Measurements from ENCODE around the gene SH3YL1. TPM values are rescaled to one million over a fixed set of nuclear protein-coding genes. Genes with fewer than 3 reads are reported as not detected.

Gene SH3YL1
- total and polyA plus RNA-seq, 9 donors, result 28.8 to 45.2 (median 32.7) TPM

DNA sequence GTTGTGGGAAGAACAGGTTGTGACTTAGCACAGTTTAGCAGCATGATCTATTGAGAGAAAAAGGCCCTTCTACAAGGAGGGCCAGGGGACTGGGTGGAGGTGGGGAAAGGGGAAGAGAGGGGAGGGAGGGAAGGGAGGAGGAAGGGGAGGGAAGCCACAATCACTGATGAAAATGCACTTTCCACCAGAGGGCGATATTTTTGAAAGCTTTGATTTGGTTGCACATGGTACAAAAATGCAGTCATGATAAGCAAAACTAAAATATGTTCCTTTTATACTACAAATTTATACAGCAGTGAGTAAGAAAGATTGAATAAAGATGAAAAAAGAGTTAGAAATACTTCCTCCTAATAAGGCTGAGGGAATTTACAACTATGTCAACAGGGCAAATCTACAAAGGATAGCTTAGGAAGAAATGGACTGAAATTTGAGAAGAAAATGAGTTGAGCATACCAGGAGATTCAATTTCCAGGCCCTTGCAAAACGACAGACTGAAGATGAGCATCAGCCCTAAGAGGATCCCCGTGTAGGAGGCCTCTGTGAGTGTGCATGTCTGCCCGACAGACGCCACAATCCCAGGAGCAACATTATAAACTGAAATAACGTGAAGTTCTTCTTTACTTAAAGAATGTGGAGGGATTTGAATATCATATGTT lies 17.2 kb downstream of the SH3YL1 start:
- Histone ChIP-seq H3K9me3 (replicated peaks; ENCODE audit: control insufficient read depth, low read depth, low read length) (peaks cover 2% of the 10 kb centered on the region), H3K27ac (ENCODE audit: low read length) (no peak overlapping the region), H3K36me3 (ENCODE audit: control insufficient read depth, insufficient read depth, low read length) (peaks cover 35% of the 10 kb centered on the region), H3K4me1 (ENCODE audit: control insufficient read depth, insufficient read depth, low read length) (no peaks in the 10 kb centered on the region), H3K27me3 (ENCODE audit: control insufficient read depth, insufficient read depth, low read length) (no peaks in the 10 kb centered on the region), H3K4me3 (ENCODE audit: low read length) (no peak overlapping the region)
- peak; percentile 40 for DNase-seq
- WGBS (ENCODE audit: insufficient coverage), result 0% methylated on average over 1 of the region's 6 CpGs

DNA sequence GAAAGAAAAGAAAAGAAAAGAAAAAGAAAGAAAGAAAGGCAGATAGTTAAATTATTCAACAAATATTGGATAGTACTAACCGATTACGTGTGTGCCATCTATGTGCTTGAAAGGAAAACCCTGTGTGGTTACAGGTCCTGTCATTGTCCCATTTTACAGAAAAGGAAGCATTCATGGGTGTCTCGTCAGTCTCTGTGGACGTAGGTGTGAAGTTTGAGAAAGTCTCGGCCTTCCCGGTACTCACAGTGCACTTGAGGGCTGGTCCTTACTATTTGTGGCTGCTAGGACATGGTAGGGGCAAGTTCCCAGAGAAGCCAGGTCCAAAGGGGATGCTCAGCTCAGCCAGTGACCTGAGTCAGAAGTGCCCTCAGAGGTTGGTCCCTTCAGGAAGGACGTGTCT lies 19.3 kb downstream of the SH3YL1 start:
- H3K27me3 ChIP-seq (ENCODE audit: control insufficient read depth, insufficient read depth, low read length), result no peaks in the 10 kb centered on the region
- H3K4me3 ChIP-seq (ENCODE audit: low read length), result no peak overlapping the region
- no peak for DNase-seq
- no peaks in the 10 kb centered on the region for H3K4me1 ChIP-seq (ENCODE audit: control insufficient read depth, insufficient read depth, low read length)
- 100% methylated on average over 2 of the region's 7 CpGs for WGBS (ENCODE audit: insufficient coverage)
- H3K27ac ChIP-seq (ENCODE audit: low read length), result no peak overlapping the region
- peaks cover 2% of the 10 kb centered on the region for H3K9me3 ChIP-seq (replicated peaks; ENCODE audit: control insufficient read depth, low read depth, low read length)
- peaks cover 38% of the 10 kb centered on the region for H3K36me3 ChIP-seq (ENCODE audit: control insufficient read depth, insufficient read depth, low read length)

- Histone ChIP-seq H3K27ac (ENCODE audit: low read length) (no peak overlapping the region), H3K27me3 (ENCODE audit: control insufficient read depth, insufficient read depth, low read length) (no peaks in the 10 kb centered on the region), H3K9me3 (replicated peaks; ENCODE audit: control insufficient read depth, low read depth, low read length) (peaks cover 2% of the 10 kb centered on the region), H3K4me3 (ENCODE audit: low read length) (no peak overlapping the region), H3K4me1 (ENCODE audit: control insufficient read depth, insufficient read depth, low read length) (peaks cover 5% of the 10 kb centered on the region), H3K36me3 (ENCODE audit: control insufficient read depth, insufficient read depth, low read length) (peaks cover 15% of the 10 kb centered on the region)
- no peak for DNase-seq
- WGBS (ENCODE audit: insufficient coverage), result 75% methylated on average over 3 of the region's 5 CpGs
These were observed 25.0 kb downstream of the SH3YL1 start for GRCh38 chr2:238869-239268.

- Histone ChIP-seq H3K4me1 (ENCODE audit: control insufficient read depth, insufficient read depth, low read length) (peaks cover 5% of the 10 kb centered on the region), H3K36me3 (ENCODE audit: control insufficient read depth, insufficient read depth, low read length) (peaks cover 11% of the 10 kb centered on the region), H3K27ac (ENCODE audit: low read length) (no peak overlapping the region), H3K9me3 (replicated peaks; ENCODE audit: control insufficient read depth, low read depth, low read length) (peaks cover 2% of the 10 kb centered on the region), H3K27me3 (ENCODE audit: control insufficient read depth, insufficient read depth, low read length) (no peaks in the 10 kb centered on the region), H3K4me3 (ENCODE audit: low read length) (no peak overlapping the region)
- DNase-seq, result peak; percentile 84
- 33% methylated on average over 1 of the region's 3 CpGs for WGBS (ENCODE audit: insufficient coverage)
These were observed 25.4 kb downstream of the SH3YL1 start for GRCh38 chr2:238431-238830.

DNA sequence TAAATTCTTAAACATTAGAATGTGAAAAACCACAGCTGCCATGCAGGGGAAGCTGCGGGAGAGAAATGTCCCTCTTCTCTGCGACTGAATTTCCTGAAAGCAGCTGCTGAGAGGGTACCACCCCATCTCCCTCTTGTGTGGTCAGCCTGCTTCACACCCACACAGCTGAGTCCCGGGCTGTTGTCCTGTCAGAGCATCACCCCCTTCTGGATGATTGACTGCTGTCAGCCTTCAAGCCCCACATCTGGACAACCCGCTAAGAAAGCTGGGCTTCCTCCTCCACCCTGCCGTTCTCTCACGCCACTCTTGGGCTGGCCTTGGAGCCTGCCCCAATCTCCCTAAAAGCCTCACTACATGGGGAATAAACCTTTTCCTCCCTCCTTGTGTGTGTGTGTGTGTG lies 26.0 kb downstream of the SH3YL1 start:
- Histone ChIP-seq H3K27ac (ENCODE audit: low read length) (no peak overlapping the region), H3K36me3 (ENCODE audit: control insufficient read depth, insufficient read depth, low read length) (peaks cover 9% of the 10 kb centered on the region)
- WGBS (ENCODE audit: insufficient coverage), result 40% methylated on average over 2 of the region's 6 CpGs

DNA sequence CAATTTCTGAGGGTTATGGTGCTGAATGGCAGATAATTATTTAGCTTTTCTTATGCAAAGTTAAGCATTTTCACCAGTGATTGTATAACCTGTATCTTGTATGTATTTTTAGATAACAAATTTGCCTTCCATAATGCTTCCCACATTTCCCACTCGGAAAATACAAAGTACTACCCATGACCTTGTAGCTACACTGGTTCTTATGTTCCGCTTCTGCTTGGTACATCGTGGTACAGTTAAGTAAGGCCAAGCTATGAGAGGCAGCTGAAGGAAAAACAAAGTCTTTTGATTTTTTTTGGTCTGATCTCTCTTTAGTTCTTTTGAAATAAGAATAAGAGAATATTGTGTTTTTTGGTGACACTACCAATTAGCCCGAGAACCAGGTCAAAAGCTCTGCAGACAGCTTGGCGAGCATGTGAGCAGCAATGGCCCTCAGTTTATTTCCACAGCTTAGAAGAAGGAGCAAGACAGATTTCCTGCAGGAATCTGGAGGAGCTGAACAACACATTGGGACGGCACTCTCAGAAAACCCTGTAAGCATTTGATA lies 26.8 kb downstream of the SH3YL1 start:
- Histone ChIP-seq H3K9me3 (replicated peaks; ENCODE audit: control insufficient read depth, low read depth, low read length) (no peaks in the 10 kb centered on the region), H3K27ac (ENCODE audit: low read length) (no peak overlapping the region), H3K4me1 (ENCODE audit: control insufficient read depth, insufficient read depth, low read length) (peaks cover 5% of the 10 kb centered on the region), H3K27me3 (ENCODE audit: control insufficient read depth, insufficient read depth, low read length) (no peaks in the 10 kb centered on the region), H3K36me3 (ENCODE audit: control insufficient read depth, insufficient read depth, low read length) (peaks cover 9% of the 10 kb centered on the region), H3K4me3 (ENCODE audit: low read length) (no peak overlapping the region)
- no peak for DNase-seq
- 98% methylated on average over 4 of the region's 6 CpGs for WGBS (ENCODE audit: insufficient coverage)

More for the DNA sequence above, 26.0 kb downstream of the SH3YL1 start:
- DNase-seq, result no peak
- H3K9me3 ChIP-seq (replicated peaks; ENCODE audit: control insufficient read depth, low read depth, low read length), result no peaks in the 10 kb centered on the region
- H3K4me1 ChIP-seq (ENCODE audit: control insufficient read depth, insufficient read depth, low read length), result peaks cover 5% of the 10 kb centered on the region
- no peaks in the 10 kb centered on the region for H3K27me3 ChIP-seq (ENCODE audit: control insufficient read depth, insufficient read depth, low read length)
- H3K4me3 ChIP-seq (ENCODE audit: low read length), result no peak overlapping the region

DNA sequence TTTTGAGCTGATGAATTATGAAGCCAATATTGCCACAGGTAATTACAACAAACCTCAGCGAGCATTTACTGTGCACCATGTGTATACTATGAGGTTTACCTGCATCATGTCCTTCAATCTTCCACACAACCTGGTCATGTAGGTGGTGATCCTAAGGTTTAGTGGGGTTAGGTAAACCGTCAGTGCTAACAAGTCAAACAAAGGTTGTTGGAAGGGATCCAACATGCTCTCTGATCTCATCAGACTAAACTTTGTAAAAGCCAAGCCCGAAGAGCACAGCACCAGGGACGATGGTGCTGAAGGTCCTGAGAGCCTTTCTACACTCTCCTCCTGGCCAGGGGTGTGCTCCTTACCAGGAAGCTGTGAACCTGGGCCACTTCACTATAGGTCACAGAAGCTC lies 29.4 kb downstream of the SH3YL1 start:
- WGBS (ENCODE audit: insufficient coverage), result 89% methylated on average over 1 of the region's 4 CpGs
- Histone ChIP-seq H3K9me3 (replicated peaks; ENCODE audit: control insufficient read depth, low read depth, low read length) (no peaks in the 10 kb centered on the region), H3K27ac (ENCODE audit: low read length) (no peak overlapping the region), H3K36me3 (ENCODE audit: control insufficient read depth, insufficient read depth, low read length) (peaks cover 12% of the 10 kb centered on the region), H3K4me1 (ENCODE audit: control insufficient read depth, insufficient read depth, low read length) (peaks cover 5% of the 10 kb centered on the region), H3K27me3 (ENCODE audit: control insufficient read depth, insufficient read depth, low read length) (no peaks in the 10 kb centered on the region), H3K4me3 (ENCODE audit: low read length) (no peak overlapping the region)
- no peak for DNase-seq

- DNase-seq, result no peak
- peaks cover 15% of the 10 kb centered on the region for H3K36me3 ChIP-seq (ENCODE audit: control insufficient read depth, insufficient read depth, low read length)
- peaks cover 3% of the 10 kb centered on the region for H3K4me1 ChIP-seq (ENCODE audit: control insufficient read depth, insufficient read depth, low read length)
- no peaks in the 10 kb centered on the region for H3K27me3 ChIP-seq (ENCODE audit: control insufficient read depth, insufficient read depth, low read length)
- WGBS (ENCODE audit: insufficient coverage), result 51% methylated on average over 5 of the region's 7 CpGs
- no peak overlapping the region for H3K4me3 ChIP-seq (ENCODE audit: low read length)
- no peak overlapping the region for H3K27ac ChIP-seq (ENCODE audit: low read length)
- no peaks in the 10 kb centered on the region for H3K9me3 ChIP-seq (replicated peaks; ENCODE audit: control insufficient read depth, low read depth, low read length)
These were observed 30.8 kb downstream of the SH3YL1 start for GRCh38 chr2:233030-233429.

DNA sequence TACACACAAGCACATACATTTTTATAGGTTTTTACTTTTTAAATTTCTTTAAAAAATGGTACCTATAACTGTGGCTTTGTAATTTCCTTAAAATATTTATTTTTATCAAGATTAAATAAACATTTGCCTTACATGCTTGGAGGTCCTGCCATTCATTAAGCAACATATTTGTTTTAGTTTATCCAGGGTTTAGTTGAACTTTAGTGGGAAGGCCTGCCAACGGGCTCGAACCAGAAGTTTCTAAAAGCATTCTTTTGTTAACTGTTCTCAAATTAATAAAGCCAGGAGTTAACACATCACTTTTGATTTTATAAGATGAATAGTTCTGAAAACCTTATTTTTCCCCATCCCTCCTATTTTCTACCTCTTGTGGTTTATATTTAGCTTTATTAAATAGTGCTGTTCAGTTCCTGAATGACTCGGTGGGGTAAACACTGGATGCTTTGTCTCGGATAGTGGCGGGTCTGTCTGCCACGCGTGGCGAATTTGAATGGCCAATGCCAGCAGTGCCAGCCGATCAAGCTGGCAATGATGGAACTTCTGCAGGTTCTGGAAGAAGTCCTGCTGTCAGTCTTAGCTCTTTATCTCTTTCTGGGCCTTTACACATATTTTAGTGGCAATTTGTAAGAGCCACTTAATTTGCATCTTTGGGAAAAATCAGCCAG lies 32.2 kb downstream of the SH3YL1 start:
- H3K4me3 ChIP-seq (ENCODE audit: low read length), result no peak overlapping the region
- no peaks in the 10 kb centered on the region for H3K4me1 ChIP-seq (ENCODE audit: control insufficient read depth, insufficient read depth, low read length)
- DNase-seq, result no peak
- H3K36me3 ChIP-seq (ENCODE audit: control insufficient read depth, insufficient read depth, low read length), result peaks cover 18% of the 10 kb centered on the region
- 95% methylated on average over 4 of the region's 9 CpGs for WGBS (ENCODE audit: insufficient coverage)
- no peaks in the 10 kb centered on the region for H3K27me3 ChIP-seq (ENCODE audit: control insufficient read depth, insufficient read depth, low read length)
- no peak overlapping the region for H3K27ac ChIP-seq (ENCODE audit: low read length)
- no peaks in the 10 kb centered on the region for H3K9me3 ChIP-seq (replicated peaks; ENCODE audit: control insufficient read depth, low read depth, low read length)

GRCh38 chr2:228518-229278 lies 35.1 kb downstream of the SH3YL1 start:
- Histone ChIP-seq H3K27ac (ENCODE audit: low read length) (no peak overlapping the region), H3K9me3 (replicated peaks; ENCODE audit: control insufficient read depth, low read depth, low read length) (no peaks in the 10 kb centered on the region), H3K27me3 (ENCODE audit: control insufficient read depth, insufficient read depth, low read length) (no peaks in the 10 kb centered on the region), H3K36me3 (ENCODE audit: control insufficient read depth, insufficient read depth, low read length) (peaks cover 31% of the 10 kb centered on the region), H3K4me3 (ENCODE audit: low read length) (no peak overlapping the region), H3K4me1 (ENCODE audit: control insufficient read depth, insufficient read depth, low read length) (no peaks in the 10 kb centered on the region)
- 87% methylated on average over 2 of the region's 8 CpGs for WGBS (ENCODE audit: insufficient coverage)
- DNase-seq, result no peak
